H9 (cell line): ENCODE measurements around the gene ENO3. TPM values are rescaled to one million over a fixed set of nuclear protein-coding genes. Genes with fewer than 3 reads are reported as not detected.

Experiments
- DNase-seq: peaks from one replicate; pipeline ENCODE4 v3.0.0-alpha.2; 2017
- H2AFZ ChIP-seq: one replicate; pipeline ENCODE4 v1.6.1; 2013; ENCODE audit warnings: mild to moderate bottlenecking, low read length, control low read depth, moderate library complexity
- H2AK5ac ChIP-seq: 2 replicates; pipeline ENCODE4 v1.6.1; 2013; ENCODE audit warnings: low read length, control low read depth, mixed read lengths; ENCODE audit not compliant: insufficient read length
- H2BK120ac ChIP-seq: one replicate; pipeline ENCODE4 v1.6.1; 2013; ENCODE audit warnings: low read depth, mild to moderate bottlenecking, low read length, control low read depth, inconsistent platforms; ENCODE audit not compliant: poor library complexity, severe bottlenecking
- H2BK12ac ChIP-seq: 2 replicates; pipeline ENCODE4 v1.6.1; 2013; ENCODE audit warnings: low read length, control low read depth, mixed read lengths, low read depth; ENCODE audit not compliant: insufficient read length
- H2BK15ac ChIP-seq: 2 replicates; pipeline ENCODE4 v1.6.1; 2013; ENCODE audit warnings: low read depth, low read length, control low read depth
- H2BK20ac ChIP-seq: one replicate; pipeline ENCODE4 v1.6.1; 2013; ENCODE audit warnings: low read depth, mild to moderate bottlenecking, low read length, control low read depth, inconsistent platforms; ENCODE audit not compliant: poor library complexity, severe bottlenecking
- H2BK5ac ChIP-seq: 2 replicates; pipeline ENCODE4 v1.6.1; 2013; ENCODE audit warnings: low read length, control low read depth, mixed read lengths; ENCODE audit not compliant: insufficient read length
- H3K14ac ChIP-seq: 2 replicates; pipeline ENCODE4 v1.6.1; 2013; ENCODE audit warnings: low read length, control low read depth; ENCODE audit not compliant: insufficient read depth
- H3K18ac ChIP-seq: 2 replicates; pipeline ENCODE4 v1.6.1; 2013; ENCODE audit warnings: low read depth, mild to moderate bottlenecking, mixed read lengths, low read length, control low read depth; ENCODE audit not compliant: insufficient read length
- H3K23ac ChIP-seq: 2 replicates; pipeline ENCODE4 v1.6.1; 2013; ENCODE audit warnings: low read length, control low read depth, mixed read lengths, low read depth; ENCODE audit not compliant: insufficient read length
- H3K23me2 ChIP-seq: 2 replicates; pipeline ENCODE4 v1.6.1; 2013; ENCODE audit warnings: low read depth, mild to moderate bottlenecking, mixed read lengths, low read length, control low read depth; ENCODE audit not compliant: insufficient read length, poor library complexity, severe bottlenecking
- H3K27ac ChIP-seq: 2 replicates; pipeline ENCODE4 v1.5.1; 2013; ENCODE audit warnings: low read length, control low read depth, mixed read lengths, low read depth; ENCODE audit not compliant: insufficient read length
- H3K27me3 ChIP-seq: 2 replicates; pipeline ENCODE4 v1.6.1; 2013; ENCODE audit warnings: low read length, control low read depth, inconsistent platforms; ENCODE audit not compliant: insufficient read depth
- H3K4ac ChIP-seq: 2 replicates; pipeline ENCODE4 v1.6.1; 2013; ENCODE audit warnings: low read depth, mild to moderate bottlenecking, control low read depth, inconsistent platforms, low read length, moderate library complexity
- H3K4me1 ChIP-seq: 2 replicates; pipeline ENCODE4 v1.6.1; 2013; ENCODE audit warnings: low read length, control low read depth, inconsistent platforms; ENCODE audit not compliant: insufficient read depth
- H3K4me2 ChIP-seq: 2 replicates; pipeline ENCODE4 v1.6.1; 2013; ENCODE audit warnings: low read length, control low read depth, mixed read lengths; ENCODE audit not compliant: insufficient read length, insufficient read depth
- H3K56ac ChIP-seq: 2 replicates; pipeline ENCODE4 v1.6.1; 2013; ENCODE audit warnings: low read depth, mild to moderate bottlenecking, mixed read lengths, low read length, control low read depth; ENCODE audit not compliant: insufficient read length
- H3K79me1 ChIP-seq: 2 replicates; pipeline ENCODE4 v1.6.1; 2013; ENCODE audit warnings: low read depth, mild to moderate bottlenecking, moderate library complexity, low read length, control low read depth, inconsistent platforms; ENCODE audit not compliant: insufficient read depth, poor library complexity, severe bottlenecking
- H3K79me2 ChIP-seq: 2 replicates; pipeline ENCODE4 v1.6.1; 2013; ENCODE audit warnings: low read length, control low read depth, inconsistent platforms; ENCODE audit not compliant: insufficient read depth
- H3K9ac ChIP-seq: 2 replicates; pipeline ENCODE4 v1.6.1; 2013; ENCODE audit warnings: low read length, control low read depth, mixed read lengths; ENCODE audit not compliant: insufficient read length; ENCODE audit errors: extremely low read depth
- H3K9me3 ChIP-seq: one replicate; pipeline ENCODE4 v1.6.1; 2013; ENCODE audit warnings: low read depth, low read length, inconsistent platforms; ENCODE audit not compliant: control insufficient read depth
- H3T11ph ChIP-seq: one replicate; pipeline ENCODE4 v1.6.1; 2013; ENCODE audit warnings: mild to moderate bottlenecking, low read length, control low read depth, inconsistent platforms
- H4K20me1 ChIP-seq: one replicate; pipeline ENCODE4 v1.6.1; 2013; ENCODE audit not compliant: control insufficient read depth, insufficient read length, insufficient read depth
- H4K5ac ChIP-seq: 2 replicates; pipeline ENCODE4 v1.6.1; 2013; ENCODE audit warnings: low read depth, mild to moderate bottlenecking, mixed read lengths, low read length, control low read depth; ENCODE audit not compliant: insufficient read length
- H4K8ac ChIP-seq: replicated peaks from 2 replicates; pipeline ENCODE4 v1.6.1; 2013; ENCODE audit warnings: low read length, control low read depth, mixed read lengths, low read depth; ENCODE audit not compliant: insufficient read length
- H4K91ac ChIP-seq: 2 replicates; pipeline ENCODE4 v1.6.1; 2013; ENCODE audit warnings: low read depth, mild to moderate bottlenecking, moderate library complexity, mixed read lengths, low read length, control low read depth; ENCODE audit not compliant: insufficient read length
- H3K27ac Mint-ChIP-seq, 3 experiments: 2 replicates in 2 of 3; 3 replicates in 1 of 3; pipeline ENCODE4 v1.8.0; 2020 to 2021; ENCODE audit warnings: mixed read lengths in 3 of 3, mild to moderate bottlenecking in 1 of 3, moderate library complexity in 1 of 3
- H3K27me3 Mint-ChIP-seq: 2 replicates; pipeline ENCODE4 v1.8.0; 2021; ENCODE audit warnings: low read depth, mild to moderate bottlenecking, moderate library complexity, mixed read lengths
- H3K36me3 Mint-ChIP-seq, 3 experiments: 2 replicates in 2 of 3; 3 replicates in 1 of 3; pipeline ENCODE4 v1.8.0; 2020 to 2021; ENCODE audit warnings: low read depth in 3 of 3, mixed read lengths in 3 of 3; ENCODE audit not compliant: insufficient read depth in 1 of 3
- H3K4me1 Mint-ChIP-seq, 2 experiments: 2 replicates each; pipeline ENCODE4 v1.8.0; 2020; ENCODE audit warnings: mixed read lengths in 2 of 2
- H3K4me3 Mint-ChIP-seq, 2 experiments: 2 replicates in 1 of 2; 3 replicates in 1 of 2; pipeline ENCODE4 v1.8.0; 2020 to 2021; ENCODE audit warnings: mild to moderate bottlenecking in 2 of 2, mixed read lengths in 2 of 2, moderate library complexity in 1 of 2
- H3K9me3 Mint-ChIP-seq, 2 experiments: 2 replicates in 1 of 2; 3 replicates in 1 of 2; pipeline ENCODE4 v1.8.0; 2020; ENCODE audit warnings: mild to moderate bottlenecking in 2 of 2, mixed read lengths in 2 of 2, moderate library complexity in 1 of 2
- CTCF ChIP-seq: fragments of 200-600 bp; sonication (generic); conservative IDR thresholded peaks from 3 replicates; pipeline ENCODE4 v1.8.0; 2021; ENCODE audit warnings: antibody characterized with exemption, mild to moderate bottlenecking
- WGBS: extraction: QIAGEN DNeasy Blood & Tissue Kit; methylation state at CpG from one replicate; pipeline ENCODE4 v1.1.7; 2013; ENCODE audit warnings: missing lambda C conversion rate, low lambda C conversion rate, mixed read lengths; ENCODE audit not compliant: insufficient read length; ENCODE audit errors: extremely low coverage; 5-methylcytosine and 5-hydroxymethylcytosine counted together
- total RNA-seq: library from RNA; stranded (reverse); gene quantifications from 2 replicates; pipeline ENCODE4 v1.2.1, GENCODE V29; 2021

Gene ENO3
- total RNA-seq, 1 experiment from 2014 or later: 25.4 TPM

DNA sequence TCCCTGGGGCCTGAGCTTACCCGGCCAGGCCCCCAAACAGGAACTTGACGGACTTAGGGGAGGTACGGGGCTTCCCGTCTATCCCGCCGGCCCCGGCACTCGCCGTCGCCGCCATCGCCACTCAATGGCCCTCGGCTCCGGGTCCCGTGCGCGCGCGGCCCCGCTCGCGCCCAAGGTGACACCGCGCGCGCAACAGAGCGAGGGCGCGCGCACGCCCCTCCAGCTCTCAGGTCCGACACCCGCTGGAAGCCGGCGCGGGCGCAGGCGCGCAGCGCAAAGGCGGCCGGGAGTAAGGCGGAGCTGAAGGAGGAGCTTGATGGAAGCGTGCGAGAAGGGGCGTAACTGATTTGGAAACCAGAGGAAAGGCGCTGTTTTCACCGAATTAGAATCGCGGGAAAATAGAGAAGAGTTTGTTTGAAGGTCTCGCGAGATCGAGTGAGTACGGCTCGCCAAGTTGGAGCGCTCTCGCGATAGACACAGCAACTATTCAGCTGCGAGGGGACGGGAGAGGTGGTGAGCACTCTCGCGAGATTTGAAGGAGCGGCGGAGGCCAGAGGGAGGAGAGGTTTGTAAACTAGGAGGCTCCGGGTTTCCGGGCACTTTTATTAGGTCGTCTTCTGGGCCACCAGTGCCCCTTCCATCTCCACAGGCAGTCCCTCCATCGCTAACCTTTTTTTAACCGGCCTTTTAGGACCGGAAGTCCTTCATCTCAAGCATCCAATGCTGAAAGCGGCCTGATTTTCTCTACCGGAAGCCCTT, 10.9 kb upstream of the ENO3 start, which contains the start of the genes RNF167 and SLC25A11:
Gene RNF167 (plus strand): TSS at position 473 of the 759 bp plus-strand sequence. CDS start 642 bp downstream, outside the sequence.
Gene SLC25A11 (minus strand): TSS at position 251 of the 759 bp plus-strand sequence. CDS start 136 bp downstream, at position 115.
- Histone ChIP-seq H3K9me3 (no peaks in the 10 kb centered on the region), H3K79me1 (peaks cover 5% of the 10 kb centered on the region), H2BK12ac (no peak within 1 kb of the TSS), H3K23ac (no peak within 1 kb of the TSS), H3K14ac (peak within 1 kb of the TSS; percentile 91), H3K4me2 (peak within 1 kb of the TSS; percentile 80), H2BK5ac (no peak within 1 kb of the TSS), H3K4ac (no peak within 1 kb of the TSS), H4K5ac (no peak within 1 kb of the TSS), H2BK120ac (no peak within 1 kb of the TSS), H4K20me1 (peaks cover 7% of the 10 kb centered on the region), H4K91ac (no peak within 1 kb of the TSS), H2AK5ac (no peak within 1 kb of the TSS), H3K56ac (peak within 1 kb of the TSS; percentile 44), H3K27ac (peak within 1 kb of the TSS; percentile 81), H2BK15ac (no peak within 1 kb of the TSS), H3K9ac (peak within 1 kb of the TSS; percentile 96), H3K27me3 (no peaks in the 10 kb centered on the region), H3K4me1 (no peaks in the 10 kb centered on the region), H3K18ac (peak within 1 kb of the TSS; percentile 95), H3K79me2 (peaks cover 6% of the 10 kb centered on the region; the same call in 1 of the 2 replicates), H4K8ac (no peak within 1 kb of the TSS), H2AFZ (peak within 1 kb of the TSS; percentile 83), H3K23me2 (peaks cover 17% of the 10 kb centered on the region), H2BK20ac (no peak within 1 kb of the TSS), H3T11ph (no peak within 1 kb of the TSS)
- H3K9me3 Mint-ChIP-seq: no peaks in the 10 kb centered on the region; a peak in 1 of 5 replicates
- H3K4me3 Mint-ChIP-seq: peak within 1 kb of the TSS; percentile 95 to 98
- no peak for TF ChIP-seq CTCF
- DNase-seq: peak; percentile 99
- no CpG with 5 or more reads among the region's 72 CpGs for WGBS
- H3K4me1 Mint-ChIP-seq: peaks cover 20 to 27% of the 10 kb centered on the region in 2 experiments
- H3K27me3 Mint-ChIP-seq: peaks cover 3% of the 10 kb centered on the region
- peak within 1 kb of the TSS; percentile 100 for H3K27ac Mint-ChIP-seq
- H3K36me3 Mint-ChIP-seq: peaks cover 29 to 75% (median 58%) of the 10 kb centered on the region in 3 experiments
